Measurements from ENCODE around the gene NDUFB8. TPM values are rescaled to one million over a fixed set of nuclear protein-coding genes. Genes with fewer than 3 reads are reported as not detected.

NDUFB8 gene
- total and polyA plus RNA-seq, 2 donors (not counting 3 experiments of a cell fraction or from before 2014, with no cell fraction given), result 193 to 526 TPM

GRCh38 chr10:100561005-100561404, 31.3 kb upstream of the NDUFB8 start:
- intact Hi-C loops (cut with micrococcal nuclease) (loop anchor here (5.0 kb wide), 1 partner anchor 166 kb away; no protein-coding TSS in a partner anchor), dilution Hi-C loops (cut with MboI; ENCODE audit: extremely low pct_ligation_motif_present, low sequenced_read_pairs) (no loop called here)
- FAIRE-seq (no peak), DNase-seq (ENCODE audit: low read depth, low spot score) (no peak)
- no peak overlapping the region for H2AFZ ChIP-seq (ENCODE audit: low read depth, low read length)
- H3K36me3 ChIP-seq (ENCODE audit: control insufficient read depth in 2 of 2, extremely low read depth in 1 of 2, insufficient read depth in 2 of 2, low read length in 2 of 2), result no peaks in the 10 kb centered on the region
- H3K4me3 ChIP-seq (replicated peaks in 1 of 3; ENCODE audit: insufficient read depth in 1 of 3, low read depth in 1 of 3, low read length in 3 of 3), result no peak overlapping the region
- H3K79me2 ChIP-seq (ENCODE audit: control insufficient read depth, insufficient read depth, low read length), result no peaks in the 10 kb centered on the region
- peaks cover 31 to 33% of the 10 kb centered on the region in 2 experiments for H3K27me3 ChIP-seq (ENCODE audit: control insufficient read depth in 2 of 2, insufficient read depth in 2 of 2, low read length in 2 of 2)
- H3K9me1 ChIP-seq (replicated peaks; ENCODE audit: control insufficient read depth, extremely low read depth, insufficient read depth, low read length), result no peaks in the 10 kb centered on the region
- ChIA-PET POLR2A (no interaction called here), CTCF (interaction anchor here (1.1 to 4.7 kb wide), 5 partner anchors 25 to 453 kb away, joined by 4 to 44 read pairs (median 6); partner anchors contain the start of gene HIF1AN)
- no peaks in the 10 kb centered on the region for H4K20me1 ChIP-seq (replicated peaks; ENCODE audit: control insufficient read depth, extremely low read depth, insufficient read depth, low read length)
- BruUV-seq (replicated peaks), result no TSS peak
- H3K9ac ChIP-seq (replicated peaks; ENCODE audit: extremely low read depth, insufficient read depth, low read length), result no peak overlapping the region
- no peak overlapping the region for H3K4me2 ChIP-seq (ENCODE audit: insufficient read depth, low read length)
- TF ChIP-seq GATA2 (IDR thresholded peaks at IDR 0.05; ENCODE audit: insufficient read depth, insufficient read length, low read depth, low read length), result no peak
- TF ChIP-seq FOS (IDR thresholded peaks at IDR 0.05; ENCODE audit: borderline replicate concordance, insufficient read depth, low read length), result no peak
- TF ChIP-seq POLR2AphosphoS5 (IDR thresholded peaks at IDR 0.05; ENCODE audit: insufficient read depth, low read depth, low read length), result no peak
- TF ChIP-seq MAX (IDR thresholded peaks at IDR 0.05; ENCODE audit: insufficient read depth, insufficient read length), result no peak
- no peak for TF ChIP-seq CTCF (IDR thresholded peaks at IDR 0.05; ENCODE audit: extremely low read depth in 1 of 2, insufficient read depth in 1 of 2, low read depth in 1 of 2, low read length in 2 of 2)
- TF ChIP-seq MYC (IDR thresholded peaks at IDR 0.05; ENCODE audit: low read depth, low read length), result no peak
- TF ChIP-seq POLR2A (IDR thresholded peaks at IDR 0.05; ENCODE audit: low read depth, low read length), result no peak
- TF ChIP-seq EZH2 (IDR thresholded peaks at IDR 0.05; ENCODE audit: borderline replicate concordance, low read depth, low read length, severe bottlenecking), result no peak
- no peak for TF ChIP-seq JUN (IDR thresholded peaks at IDR 0.05; ENCODE audit: borderline replicate concordance, insufficient read depth, insufficient read length, low read depth)
- H3K9me3 ChIP-seq (replicated peaks; ENCODE audit: control insufficient read depth, insufficient read depth, low read length), result no peaks in the 10 kb centered on the region
- H3K4me1 ChIP-seq (ENCODE audit: control insufficient read depth, extremely low read depth, insufficient read depth, low read length), result peaks cover 2% of the 10 kb centered on the region
- no peak overlapping the region for H3K27ac ChIP-seq (ENCODE audit: insufficient read depth, low read depth, low read length)
